ENCODE data around the gene CHST9. TPM values are rescaled to one million over a fixed set of nuclear protein-coding genes. Genes with fewer than 3 reads are reported as not detected.
A peak's percentile ranks its signal among the peaks of the same experiment; 100 is the strongest.
"Not testable (repeated sequence)": the region's sequence is repeated elsewhere in the genome, so short reads cannot be mapped to it uniquely, and the experiment has no call there.

Gene CHST9
- polyA plus RNA-seq, 3 donors = 2.9 to 4.4 (median 3.8) TPM

DNA sequence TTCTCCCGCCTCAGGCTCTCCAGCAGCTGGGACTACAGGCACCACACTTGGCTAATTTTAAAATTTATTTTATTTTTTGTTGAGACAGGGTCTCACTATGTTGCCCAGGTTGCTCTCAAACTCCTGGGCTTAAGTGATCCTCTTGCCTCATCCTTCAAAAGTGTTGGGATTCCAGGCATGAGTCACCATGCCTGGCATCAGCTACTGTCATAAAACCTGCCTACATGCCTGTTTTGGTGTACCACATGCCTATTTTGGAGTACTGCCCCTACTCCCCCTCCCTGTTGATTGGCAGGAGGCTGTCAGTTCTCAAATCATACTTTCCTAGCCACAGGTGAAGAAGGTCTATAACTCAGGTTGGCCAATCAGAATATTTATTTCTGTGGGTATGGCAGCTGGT is 64.0 kb downstream of the CHST9 start:
- no peak for DNase-seq (ENCODE audit: extremely low read depth in 1 of 11, low read depth in 9 of 11, low spot score in 4 of 11)

DNA sequence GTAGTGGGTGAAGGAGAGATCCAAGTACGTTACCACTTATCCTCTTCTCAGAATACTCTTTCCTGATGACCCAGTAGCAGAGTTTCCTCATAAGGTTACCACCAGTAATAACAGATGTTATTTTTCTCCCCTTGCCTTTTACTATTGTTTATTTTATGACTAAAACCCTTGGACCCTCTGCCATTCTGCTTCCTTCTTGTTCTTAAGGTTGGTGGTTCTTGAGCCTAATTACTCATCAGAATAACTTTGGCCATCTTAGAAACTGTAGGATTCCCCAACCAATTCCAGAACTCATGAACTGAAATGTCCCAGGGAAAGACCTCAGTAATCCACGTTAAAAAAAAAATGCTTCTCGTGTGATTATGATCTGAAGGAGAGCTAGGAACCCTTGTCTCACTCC is 64.9 kb downstream of the CHST9 start:
- no peak for DNase-seq (ENCODE audit: extremely low read depth in 1 of 11, low read depth in 9 of 11, low spot score in 4 of 11)

DNA sequence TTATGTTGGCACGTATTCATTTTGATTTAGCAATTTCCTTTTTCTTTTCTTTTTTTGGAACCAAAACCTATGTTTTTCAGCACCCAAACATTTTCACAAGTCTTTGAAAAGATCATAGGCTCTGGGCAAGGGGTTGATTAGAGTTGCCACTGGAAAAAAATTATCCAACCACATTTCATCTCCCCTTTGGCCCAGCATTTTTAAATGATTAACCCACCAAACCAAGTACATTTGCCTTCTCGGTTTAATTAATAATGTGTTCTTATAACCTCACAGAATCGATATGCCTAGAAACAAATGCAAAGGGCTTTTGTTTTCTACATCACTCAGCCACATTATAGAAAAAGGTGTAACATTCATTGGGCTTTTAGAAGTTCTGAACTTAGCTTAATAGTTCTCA is 66.1 kb downstream of the CHST9 start:
- no peak for DNase-seq (ENCODE audit: extremely low read depth in 1 of 11, low read depth in 9 of 11, low spot score in 4 of 11)

DNA sequence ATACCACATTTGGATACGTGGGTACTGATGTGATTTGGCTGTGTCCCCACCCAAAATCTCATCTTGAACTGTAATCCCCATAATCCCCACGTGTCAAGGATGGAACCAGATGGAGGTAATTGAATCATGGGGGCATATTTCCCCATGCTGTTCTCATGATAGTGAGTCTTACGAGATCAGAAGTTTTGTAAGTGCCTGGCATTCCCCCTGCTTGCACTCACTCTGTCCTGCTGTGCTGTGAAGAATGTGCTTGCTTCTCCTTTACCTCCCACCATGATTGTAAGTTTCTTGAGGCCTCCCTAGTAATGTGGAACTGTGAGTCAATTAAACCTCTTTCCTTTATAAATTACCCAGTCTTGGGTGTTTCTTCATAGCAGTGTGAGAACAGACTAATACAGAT is 70.3 kb downstream of the CHST9 start:
- no peak for DNase-seq (ENCODE audit: extremely low read depth in 1 of 11, low read depth in 9 of 11, low spot score in 4 of 11)

DNA sequence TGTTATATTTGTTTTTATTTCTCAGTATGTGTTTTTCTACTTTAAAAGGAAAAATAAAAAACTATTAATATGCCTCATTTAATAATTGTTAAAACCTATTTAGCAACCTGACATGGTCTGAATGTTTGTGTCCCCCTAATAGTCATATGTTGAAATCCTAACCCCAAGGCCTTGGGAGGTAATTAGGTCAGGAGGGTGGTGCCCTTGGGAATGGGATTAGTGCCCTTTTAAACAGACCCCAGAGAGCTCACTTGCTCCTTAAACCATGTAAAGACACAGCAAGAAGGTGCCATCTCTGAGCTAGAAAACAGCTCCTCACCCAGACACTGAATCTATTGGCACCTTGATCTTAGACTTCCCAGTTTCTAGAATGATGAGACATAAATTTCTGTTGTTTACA is 71.8 kb downstream of the CHST9 start:
- DNase-seq (ENCODE audit: extremely low read depth in 1 of 11, low read depth in 9 of 11, low spot score in 4 of 11) = no peak

DNA sequence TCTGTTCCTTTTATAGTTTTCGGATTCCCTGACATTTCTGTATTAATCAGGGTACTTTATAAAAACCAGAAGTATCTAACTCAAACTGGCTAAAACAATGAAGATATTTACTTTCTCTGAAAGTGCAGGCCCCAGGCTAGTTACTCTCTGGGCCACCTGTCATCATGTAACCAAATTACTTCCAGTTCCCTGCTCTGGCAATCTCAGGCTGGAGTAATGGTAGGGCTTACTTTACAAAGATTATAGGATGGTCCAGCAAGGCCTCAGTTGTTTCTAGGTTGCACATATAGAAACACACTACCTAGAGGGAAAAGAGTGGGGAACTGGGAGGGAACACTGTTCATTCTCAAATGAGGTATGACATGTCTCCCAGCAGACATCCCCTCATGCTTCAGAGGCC is 74.8 kb downstream of the CHST9 start:
- DNase-seq (ENCODE audit: extremely low read depth in 1 of 11, low read depth in 9 of 11, low spot score in 4 of 11) = no peak

DNA sequence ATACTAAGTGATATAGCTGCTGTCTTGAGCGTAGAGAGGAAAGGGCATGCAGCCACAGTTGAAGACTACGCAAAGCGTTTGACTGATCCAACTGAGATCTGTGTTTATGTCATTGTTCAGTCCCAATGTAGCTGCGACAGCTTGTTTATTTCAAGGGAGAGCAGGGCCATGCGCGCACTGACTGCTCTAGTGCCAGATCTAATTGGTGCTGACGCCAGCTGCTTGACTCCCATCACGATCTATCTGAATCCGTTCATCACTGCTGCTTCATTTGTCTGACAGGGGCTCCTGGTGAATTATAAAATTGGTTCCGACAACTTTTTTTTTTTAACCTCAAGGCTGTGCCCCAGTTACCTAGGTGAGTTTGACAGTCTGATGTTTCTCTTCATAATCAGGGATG is 75.7 kb downstream of the CHST9 start:
- DNase-seq (ENCODE audit: extremely low read depth in 1 of 11, low read depth in 9 of 11, low spot score in 4 of 11) = no peak

DNA sequence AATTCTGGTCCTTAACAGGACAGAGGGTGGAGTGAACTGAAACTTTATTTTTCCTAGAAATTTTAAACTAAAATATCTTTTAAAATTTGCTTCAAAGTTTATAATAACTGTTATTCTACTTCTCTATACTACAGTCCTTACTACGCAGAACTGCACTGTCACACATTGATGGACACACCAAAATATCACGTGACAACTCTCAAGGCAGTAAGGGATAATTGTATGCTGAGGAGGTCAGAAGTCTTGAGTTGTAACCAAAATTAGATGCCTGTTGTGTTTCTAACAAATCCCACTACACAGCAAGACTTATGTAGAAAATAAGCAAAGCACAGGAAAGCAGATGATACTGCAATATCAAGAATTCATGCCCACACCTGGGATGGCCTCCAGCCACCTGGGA is 76.3 kb downstream of the CHST9 start:
- DNase-seq (ENCODE audit: extremely low read depth in 1 of 11, low read depth in 9 of 11, low spot score in 4 of 11) = no peak

DNA sequence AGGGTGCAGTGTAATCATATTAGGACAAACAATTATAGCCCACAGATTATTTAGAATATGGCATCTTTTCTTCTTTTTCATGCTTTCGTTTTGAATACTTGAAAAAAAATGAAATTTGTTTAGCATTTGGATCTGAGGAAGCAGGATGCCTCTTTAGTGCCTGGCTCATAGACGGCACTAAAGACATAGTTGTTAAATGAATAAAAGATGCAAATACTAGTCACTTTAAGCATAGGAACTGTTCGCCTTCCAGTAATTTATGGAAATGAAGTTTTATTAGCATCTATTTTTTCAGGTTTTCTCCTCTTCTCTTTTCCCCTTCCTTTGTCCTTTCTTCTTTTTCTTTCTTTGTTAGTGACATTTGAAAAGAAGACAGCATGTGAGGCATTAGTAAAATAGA is 80.4 kb downstream of the CHST9 start:
- DNase-seq (ENCODE audit: extremely low read depth in 1 of 11, low read depth in 9 of 11, low spot score in 4 of 11) = no peak

DNA sequence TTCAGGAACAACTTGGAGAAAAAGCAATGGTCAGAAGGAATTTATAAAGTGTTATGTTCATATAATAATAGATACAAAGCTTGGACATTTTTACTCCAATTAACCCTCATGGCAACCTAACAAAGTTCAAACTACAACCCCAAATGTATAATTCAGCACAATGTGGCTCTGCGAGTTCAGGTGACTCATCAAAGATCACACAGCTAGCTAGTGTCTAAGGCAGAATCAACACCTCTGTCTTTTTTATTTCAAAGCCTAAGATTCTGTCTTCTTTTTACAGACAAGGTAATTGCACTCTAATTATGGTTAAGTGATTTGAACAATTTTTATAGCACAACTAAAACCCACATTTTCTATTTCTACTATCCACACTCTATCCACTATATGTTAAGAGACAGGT is 90.5 kb downstream of the CHST9 start:
- no peak for DNase-seq (ENCODE audit: extremely low read depth in 1 of 11, low read depth in 9 of 11, low spot score in 4 of 11)

DNA sequence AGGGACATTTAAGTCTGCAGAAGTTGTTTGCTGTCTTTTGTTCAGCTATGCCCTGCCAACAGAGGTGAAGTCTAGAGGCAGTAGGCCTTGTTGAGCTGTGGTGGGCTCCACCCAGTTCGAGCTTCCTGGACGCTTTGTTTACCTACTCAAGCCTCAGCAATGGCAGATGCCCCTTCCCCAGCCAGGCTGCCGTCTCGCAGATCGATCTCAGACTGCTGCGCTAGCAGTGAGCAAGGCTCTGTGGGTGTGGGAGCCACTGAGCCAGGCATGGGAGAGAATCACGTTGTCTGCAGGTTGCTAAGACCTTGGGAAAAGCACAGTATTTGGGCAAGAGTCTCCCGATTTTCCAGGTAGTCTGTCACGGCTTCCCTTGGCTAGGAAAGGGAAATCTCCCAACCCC is 91.8 kb downstream of the CHST9 start:
- DNase-seq (ENCODE audit: extremely low read depth in 1 of 11, low read depth in 9 of 11, low spot score in 4 of 11) = not testable (repeated sequence)

DNA sequence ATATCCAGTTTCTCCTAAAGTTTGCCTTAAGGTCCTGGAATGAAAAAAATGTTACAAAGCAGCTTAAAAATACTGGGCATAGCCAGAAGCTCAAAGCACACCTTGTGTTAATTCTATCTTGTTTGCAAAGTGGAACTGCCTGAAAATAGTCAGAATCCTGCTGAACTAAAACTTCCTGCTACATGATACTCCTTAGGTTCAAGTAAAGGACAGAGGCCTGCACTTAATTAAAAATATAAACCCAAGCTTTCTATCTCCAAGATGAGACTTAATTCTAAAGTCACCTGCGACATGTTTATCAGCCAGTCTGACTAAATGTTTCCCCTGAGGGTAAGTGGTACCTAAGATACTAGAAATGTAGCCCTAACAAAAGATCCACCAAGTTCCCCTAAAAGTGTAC is 103.4 kb downstream of the CHST9 start:
- DNase-seq (ENCODE audit: extremely low read depth in 1 of 11, low read depth in 9 of 11, low spot score in 4 of 11) = peak in 1 of 11 donors; percentile 10

DNA sequence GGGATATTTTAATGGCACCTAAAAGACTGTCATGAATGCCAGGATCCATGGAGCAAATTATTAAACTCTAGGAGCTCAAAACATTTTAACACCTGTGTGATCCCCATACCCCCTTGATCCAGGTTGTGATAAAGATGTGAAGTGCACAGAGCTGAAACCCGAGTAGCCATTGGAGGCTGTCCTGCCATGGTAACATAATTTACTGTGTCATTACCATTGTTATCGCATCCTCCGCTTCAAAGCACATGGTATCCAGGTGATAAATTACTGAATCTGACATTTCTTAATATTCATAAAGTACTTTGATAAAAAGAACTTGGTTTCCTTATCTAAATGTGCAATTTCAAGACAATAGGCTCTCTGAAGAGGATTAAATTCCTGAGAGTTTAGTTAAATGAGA is 109.3 kb downstream of the CHST9 start:
- peak in 5 of 11 donors; percentile 18 to 35 (median 25) for DNase-seq (ENCODE audit: extremely low read depth in 1 of 11, low read depth in 9 of 11, low spot score in 4 of 11)

DNA sequence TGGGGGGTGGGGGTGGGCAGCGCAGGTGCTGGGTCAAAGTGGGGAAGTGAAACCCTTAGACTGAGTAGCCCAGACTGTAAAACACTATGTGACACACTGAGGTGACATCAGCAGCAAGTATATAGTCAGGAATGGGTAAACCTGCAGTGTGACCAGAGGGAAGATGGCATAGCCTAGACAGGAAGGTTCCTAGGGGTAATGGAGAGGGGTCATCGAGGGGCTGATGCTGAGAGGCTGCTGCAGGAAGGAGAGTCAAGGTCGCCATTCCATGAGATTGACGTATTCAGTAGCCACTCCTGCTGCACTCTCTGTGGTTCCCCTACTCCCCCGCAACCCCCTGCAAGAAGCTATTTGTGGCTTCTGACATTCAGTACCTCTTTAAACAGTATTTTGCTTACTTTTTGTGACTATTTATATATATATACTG is 111.7 kb downstream of the CHST9 start:
- no peak for DNase-seq (ENCODE audit: extremely low read depth in 1 of 11, low read depth in 9 of 11, low spot score in 4 of 11)

DNA sequence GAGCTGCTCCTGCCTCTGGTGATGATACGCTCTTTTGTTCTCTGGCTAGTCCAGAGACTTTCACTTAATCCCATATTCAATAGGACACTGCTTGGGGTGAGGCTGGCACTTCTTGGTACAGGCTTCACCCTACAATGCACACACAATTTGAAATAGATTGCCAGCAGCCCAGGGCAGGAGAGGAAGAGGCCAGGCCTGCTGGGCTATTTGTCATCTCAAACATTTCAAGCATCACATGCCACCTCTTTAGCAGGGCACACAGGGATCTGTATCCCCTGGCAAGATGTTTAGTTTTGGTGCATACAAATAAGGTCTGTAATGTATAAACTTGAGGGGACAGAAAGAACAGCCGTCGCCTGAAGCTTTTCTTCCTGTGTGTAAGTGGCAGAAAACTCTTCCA is 120.4 kb downstream of the CHST9 start:
- no peak for DNase-seq (ENCODE audit: extremely low read depth in 1 of 11, low read depth in 9 of 11, low spot score in 4 of 11)

DNA sequence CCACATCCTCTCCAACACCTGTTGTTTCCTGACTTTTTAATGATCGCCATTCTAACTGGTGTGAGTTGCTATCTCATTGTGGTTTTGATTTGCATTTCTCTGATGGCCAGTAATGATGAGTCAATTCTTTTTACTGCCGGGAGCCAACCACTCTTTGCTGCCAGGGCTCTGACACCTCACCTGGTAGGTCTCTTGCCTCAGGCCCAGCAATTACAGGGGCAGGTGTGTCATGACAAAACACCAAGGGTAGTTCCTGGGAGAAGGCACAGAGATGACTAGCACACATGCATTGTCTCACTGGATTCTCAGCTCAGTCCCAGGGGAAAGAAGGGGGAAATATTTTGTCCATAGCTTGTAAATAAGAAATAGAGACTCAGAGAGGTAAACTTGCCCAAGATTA is 122.3 kb downstream of the CHST9 start:
- no peak for DNase-seq (ENCODE audit: extremely low read depth in 1 of 11, low read depth in 9 of 11, low spot score in 4 of 11)

DNA sequence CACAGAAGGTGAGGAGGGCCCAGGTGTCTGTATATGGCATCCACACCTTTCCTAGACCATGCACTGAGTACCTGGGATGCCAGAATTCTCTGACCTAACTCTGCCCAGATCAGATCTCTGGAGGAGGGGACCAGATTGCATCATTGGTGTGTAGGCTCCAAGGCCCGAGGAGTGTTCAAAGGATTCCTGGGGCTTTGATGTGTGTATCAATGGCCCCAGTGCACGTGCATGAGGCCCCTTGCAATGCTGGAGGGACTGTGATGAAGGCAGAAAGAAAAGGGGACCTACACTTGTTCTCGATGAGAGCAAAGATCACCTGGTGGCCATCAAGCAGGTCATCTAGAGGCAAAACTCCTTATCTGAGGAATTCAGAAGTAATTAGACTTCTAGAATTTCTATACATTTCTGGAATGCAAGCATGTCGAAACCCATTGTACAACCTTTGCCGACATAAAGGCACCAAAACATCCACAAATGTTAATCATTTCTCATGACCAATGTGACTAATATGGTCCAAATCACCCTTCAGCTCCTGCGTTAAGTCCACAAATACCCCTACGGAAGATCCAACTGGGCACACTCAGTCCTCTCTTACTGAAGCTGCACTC is 123.5 kb downstream of the CHST9 start:
- DNase-seq (ENCODE audit: extremely low read depth in 1 of 11, low read depth in 9 of 11, low spot score in 4 of 11) = no peak

DNA sequence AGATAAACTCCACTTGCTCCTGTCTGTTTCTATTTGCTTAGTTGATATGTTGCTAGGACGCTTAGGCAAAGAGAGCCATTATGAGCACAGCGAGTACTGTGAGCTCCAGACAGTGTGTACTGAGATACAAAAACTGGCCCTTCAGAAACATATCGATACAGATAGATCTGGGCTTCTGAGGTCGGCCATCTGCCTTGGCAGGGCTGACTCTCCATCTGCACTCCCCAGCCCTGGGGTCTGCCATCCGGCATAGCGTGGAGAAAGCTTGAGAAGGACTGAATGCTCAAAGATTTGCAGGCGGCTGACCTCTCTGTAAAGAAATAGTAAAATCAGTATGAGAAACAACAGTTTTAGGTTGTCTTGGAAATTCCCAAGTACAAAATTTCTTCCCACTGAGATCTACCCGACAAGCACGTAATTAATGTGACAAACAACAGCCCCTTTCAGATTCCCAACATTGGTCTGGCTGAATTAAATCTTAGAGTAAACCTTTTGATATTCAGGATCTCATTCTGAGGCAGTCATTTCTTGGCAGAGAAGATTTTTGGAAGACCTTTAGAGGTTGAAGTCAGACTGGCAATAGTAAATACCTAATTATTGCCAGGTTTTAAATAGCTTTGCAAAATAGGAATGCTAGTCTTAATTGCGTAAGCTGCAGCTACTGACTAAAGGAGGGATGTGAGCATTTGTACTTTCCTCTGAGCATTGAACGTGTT is 127.4 kb downstream of the CHST9 start:
- DNase-seq (ENCODE audit: extremely low read depth in 1 of 11, low read depth in 9 of 11, low spot score in 4 of 11) = peak in 2 of 11 donors; percentile 18 to 21

DNA sequence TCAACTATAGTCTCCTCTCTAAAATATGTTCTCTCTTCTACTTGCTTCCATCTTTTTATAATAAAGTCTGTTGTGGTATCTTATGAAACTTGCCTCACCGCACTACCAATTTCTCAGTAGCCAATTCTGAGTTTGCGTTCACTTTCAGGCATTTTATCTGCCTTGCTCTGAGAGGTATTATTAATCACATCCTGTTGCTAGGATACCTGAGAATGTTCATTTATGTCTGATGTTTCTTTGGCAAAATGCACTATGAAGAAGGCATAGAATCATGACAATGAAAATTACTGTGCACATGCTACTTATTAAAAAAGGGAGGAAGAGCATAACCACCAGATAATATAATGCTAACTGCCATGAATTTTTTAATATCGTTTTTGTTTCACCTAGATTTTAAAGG is 130.2 kb downstream of the CHST9 start:
- no peak for DNase-seq (ENCODE audit: extremely low read depth in 1 of 11, low read depth in 9 of 11, low spot score in 4 of 11)

DNA sequence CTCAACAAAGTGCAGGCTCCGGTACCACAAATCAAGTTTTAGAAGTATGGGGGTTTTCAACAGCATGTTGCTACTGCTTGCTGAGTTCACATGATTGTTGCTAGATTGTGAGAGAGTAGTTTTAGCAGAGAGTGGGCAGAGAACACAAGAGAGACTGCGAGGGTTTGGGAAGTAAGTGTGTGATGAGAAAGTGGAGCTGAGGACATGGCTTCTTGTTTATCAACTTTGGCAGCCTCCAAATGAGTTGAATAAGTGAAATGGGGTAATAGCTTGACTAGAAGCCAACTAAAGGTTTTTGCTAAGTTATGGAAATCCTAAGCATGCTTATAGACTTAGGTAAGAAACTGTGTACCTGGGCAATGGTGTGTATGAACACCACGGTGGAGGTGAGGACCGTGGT is 135.1 kb downstream of the CHST9 start:
- no peak for DNase-seq (ENCODE audit: extremely low read depth in 1 of 11, low read depth in 9 of 11, low spot score in 4 of 11)

DNA sequence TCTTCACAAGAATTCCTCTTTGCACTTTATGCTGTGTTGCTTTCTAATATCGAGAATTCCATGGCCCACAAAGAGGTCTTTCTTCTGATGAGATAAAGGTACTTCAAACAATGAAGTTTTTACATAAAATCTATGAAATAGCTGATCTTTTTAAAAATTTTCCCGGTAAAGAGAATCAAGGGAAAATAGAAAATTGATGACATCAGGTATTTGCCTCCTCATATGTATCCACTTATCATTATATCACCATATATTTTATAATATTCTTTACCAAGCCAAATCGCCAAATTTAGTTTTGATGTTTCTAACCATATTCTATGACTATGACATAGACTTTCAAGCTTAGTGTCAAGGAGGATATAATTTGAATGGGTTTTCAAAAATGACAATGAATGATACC is 139.8 kb downstream of the CHST9 start:
- no peak for DNase-seq (ENCODE audit: extremely low read depth in 1 of 11, low read depth in 9 of 11, low spot score in 4 of 11)
